Right lung (tissue), 5 donors: Measurements from ENCODE around the gene TKTL1. TPM values are rescaled to one million over a fixed set of nuclear protein-coding genes. Genes with fewer than 3 reads are reported as not detected.
"Not testable (repeated sequence)": the region's sequence is repeated elsewhere in the genome, so short reads cannot be mapped to it uniquely, and the experiment has no call there.

Experiments
- DNase-seq, 2 donors: peaks; one replicate each; pipeline ENCODE4 v3.0.0-alpha.2; 2013
- polyA plus RNA-seq, 5 donors: library from polyadenylated mRNA; unstranded; fragments of 120-200 nt; gene quantifications; one replicate each; pipeline versions ENCODE4 v1.2.1 to v1.2.3, GENCODE V29; 2013; ENCODE audit warnings: inconsistent platforms in 1 of 5, low replicate concordance in 1 of 5; ENCODE audit not compliant: insufficient read length in 5 of 5, insufficient read depth in 1 of 5

Gene TKTL1
- polyA plus RNA-seq, 5 donors, result 0.28 to 0.37 (median 0.30) TPM

DNA sequence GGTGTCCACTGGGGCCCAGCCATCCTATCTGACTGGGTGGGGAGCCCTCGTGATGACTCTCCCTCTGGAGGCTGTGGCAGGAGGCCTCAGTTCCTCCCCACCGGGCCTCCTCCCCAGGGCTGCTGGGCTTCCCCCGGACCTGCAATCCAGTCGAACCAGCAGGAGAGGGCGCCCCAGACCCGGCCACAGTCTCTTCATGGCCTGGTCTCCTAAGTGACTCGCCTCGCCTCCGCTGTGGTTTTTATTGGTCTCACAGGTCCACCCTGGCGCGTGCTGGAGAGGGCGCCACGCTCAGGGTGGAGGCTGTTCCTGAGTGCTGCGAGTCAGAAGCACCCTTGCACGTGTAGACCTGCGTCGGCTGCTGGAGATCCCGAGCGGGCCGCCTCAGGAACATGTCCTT is 48.0 kb downstream of the TKTL1 start:
- DNase-seq, result not testable (repeated sequence)

DNA sequence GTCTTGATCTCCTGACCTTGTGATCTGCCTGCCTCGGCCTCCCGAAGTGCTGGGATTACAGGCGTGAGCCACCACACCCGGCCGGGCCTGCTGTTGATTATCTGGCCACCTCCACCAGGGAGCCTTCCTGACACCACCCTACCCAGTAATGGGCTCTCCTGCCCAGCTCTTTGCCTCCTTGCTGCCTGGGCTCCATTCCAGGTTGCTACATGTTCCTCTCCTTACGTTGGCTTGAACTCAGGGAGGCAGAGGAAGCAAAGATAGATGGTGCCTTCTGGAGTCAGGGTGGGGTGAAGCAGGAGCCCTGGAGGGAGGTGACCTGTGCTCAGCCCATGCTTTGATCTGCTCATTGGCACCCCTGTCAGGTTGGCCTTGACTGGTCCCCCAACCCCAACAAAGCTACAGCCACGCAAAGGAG is 52.5 kb downstream of the TKTL1 start:
- DNase-seq, result no peak

DNA sequence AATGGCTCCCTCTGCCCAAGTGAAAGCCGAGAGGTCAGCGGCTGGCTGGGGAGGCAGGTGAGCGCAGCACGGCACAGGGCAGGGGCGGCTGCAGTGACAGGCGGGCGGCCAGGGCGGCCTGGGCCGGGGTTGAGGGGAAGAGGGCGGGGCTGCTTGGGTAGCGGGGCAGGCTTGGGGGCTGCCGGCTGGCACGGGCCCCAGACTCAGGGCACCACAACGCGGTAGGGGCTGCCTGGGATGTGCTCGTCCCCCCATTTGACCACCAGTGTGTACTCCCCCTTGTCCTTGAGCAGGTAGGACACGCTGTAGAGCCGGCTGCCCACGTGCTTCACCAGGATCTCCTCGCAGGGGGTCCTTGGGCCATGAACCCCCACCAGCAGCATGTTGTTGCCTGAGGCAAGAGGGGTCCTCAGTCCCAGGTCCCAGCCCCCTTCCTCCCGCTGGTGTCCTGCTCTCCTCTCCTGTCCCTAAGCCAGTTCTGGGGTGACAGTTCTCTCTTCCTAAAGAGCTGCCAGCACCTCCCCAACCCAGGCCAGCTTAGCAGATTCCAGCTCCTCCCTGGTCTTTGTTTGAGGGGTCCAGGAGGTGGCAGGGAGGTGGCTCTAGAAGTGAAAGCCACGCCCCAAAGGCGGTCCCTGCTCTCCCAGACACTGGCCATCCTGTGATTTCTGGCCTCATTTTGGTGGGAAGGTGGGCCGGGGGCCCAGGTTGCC is 53.2 kb downstream of the TKTL1 start:
- DNase-seq, result no peak

DNA sequence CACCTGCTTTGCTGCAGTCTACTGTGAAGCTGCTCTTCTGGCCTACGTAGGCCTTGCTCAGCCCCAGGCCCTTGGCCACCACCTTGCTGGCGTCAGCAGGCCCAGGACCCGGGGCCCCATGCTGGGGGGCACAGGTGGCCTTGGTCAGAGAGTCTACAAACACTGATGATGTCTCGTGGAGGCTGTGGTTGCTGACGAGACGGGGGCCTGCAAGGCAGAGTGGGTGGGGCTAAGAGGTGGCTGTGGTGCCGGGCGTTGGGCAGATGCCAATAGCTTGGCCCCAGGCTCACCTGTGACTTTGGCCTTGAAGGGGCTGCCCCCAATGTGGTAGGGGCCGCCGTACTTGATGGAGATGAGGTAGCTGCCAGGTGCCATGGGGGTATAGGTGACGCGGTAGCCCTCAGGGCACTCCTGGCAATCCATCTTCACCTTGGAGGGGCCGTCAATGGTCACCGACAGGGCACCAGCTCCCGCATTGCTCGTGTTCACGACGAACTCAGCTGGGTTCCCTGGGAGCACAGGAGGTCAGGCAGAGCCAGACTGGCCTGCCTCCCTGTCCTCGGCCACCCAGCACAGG is 53.9 kb downstream of the TKTL1 start:
- no peak for DNase-seq

DNA sequence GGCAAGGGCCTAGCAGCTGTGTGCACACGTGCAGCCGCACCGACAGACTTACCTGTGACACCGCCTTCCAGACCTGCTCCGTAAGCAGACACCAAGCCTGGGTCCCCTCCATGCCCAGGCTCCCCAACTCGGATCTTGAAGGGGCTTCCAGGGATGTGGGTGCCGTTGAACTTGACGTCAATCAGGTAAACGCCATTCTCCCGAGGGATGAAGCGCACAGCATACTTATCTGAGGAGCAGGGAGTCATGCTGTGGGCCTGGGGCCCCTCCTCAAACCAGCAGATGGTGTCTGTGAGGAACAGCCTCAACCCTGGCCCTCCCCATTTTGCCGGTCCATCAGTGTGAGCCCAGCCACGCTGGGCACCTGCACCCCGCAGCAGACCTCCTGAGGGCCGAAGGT is 54.4 kb downstream of the TKTL1 start:
- no peak for DNase-seq

DNA sequence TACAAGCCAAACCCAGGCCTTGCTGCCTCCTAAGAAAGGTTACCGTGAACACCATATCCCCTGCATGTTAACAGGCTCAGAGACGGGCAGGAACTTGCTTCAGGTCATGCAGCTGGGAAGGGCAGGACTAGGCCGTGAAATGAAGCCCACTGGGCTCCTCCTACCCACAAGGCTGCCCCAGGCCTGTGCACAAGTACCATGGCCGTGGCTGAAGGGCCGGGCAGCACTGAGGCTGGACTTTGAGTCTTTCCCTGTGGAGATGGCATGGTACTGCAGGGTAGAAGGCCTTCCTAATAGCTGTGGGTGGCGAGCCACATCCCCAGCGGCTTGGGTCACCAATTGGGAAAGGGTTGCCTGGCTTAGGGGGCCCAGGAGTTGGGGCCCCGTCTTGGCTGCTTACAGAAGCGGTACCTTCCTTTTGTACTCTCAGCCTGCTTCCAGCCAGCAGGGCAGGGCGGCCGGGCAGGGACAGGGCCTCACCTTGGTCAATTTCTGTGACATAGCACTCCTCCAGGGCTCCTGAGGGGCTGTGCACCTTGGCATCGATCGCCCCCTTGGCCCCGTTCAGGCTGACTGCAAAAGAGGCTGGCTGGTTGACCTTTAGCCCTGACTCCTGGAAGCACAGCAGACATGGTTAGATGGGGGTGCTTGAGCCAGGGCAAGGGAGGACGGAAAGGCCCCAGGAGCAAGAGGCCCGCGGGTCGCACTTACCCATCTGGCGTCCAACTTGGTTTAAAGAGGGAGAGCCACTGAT is 55.0 kb downstream of the TKTL1 start:
- no peak for DNase-seq

DNA sequence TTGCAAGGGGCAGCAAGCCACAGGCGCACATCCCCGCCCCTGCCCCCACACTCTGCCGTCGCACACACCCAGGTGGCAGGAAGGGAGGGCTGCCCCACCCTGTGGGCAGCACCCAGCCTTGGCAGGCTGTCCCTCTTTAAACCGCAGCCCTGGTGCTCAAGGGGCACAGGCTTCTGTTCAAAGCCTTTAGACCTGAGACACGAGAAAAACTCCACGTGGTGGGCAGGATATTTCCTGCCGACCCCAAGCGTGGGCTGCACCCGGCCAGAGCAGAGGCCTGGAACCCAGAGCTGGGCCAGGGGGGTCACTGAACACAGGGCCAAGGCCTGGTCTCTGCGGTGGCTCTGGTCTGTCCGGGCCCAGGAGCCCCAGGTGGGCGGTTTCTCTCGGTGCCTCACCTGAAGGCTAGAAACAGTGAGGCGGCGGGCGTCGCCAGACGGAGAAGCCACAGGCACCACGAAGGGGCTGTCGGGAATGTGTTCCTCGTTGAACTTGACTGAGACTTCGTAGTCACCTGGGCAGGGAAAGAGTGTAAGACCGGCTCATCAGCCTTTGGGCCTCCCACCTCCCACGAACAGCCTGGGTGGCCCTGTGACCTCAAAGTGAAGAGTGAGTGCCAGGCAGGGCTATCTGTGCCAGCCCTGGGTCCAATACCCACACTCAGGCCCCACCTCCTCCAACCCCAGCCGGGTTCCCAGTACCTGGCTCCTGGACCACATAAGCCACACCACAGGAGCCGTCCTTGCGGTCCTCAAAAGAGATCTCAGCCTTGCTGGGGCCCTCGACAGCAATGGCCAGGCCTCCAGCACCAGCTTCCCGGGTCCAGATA is 55.8 kb downstream of the TKTL1 start:
- DNase-seq, result no peak

DNA sequence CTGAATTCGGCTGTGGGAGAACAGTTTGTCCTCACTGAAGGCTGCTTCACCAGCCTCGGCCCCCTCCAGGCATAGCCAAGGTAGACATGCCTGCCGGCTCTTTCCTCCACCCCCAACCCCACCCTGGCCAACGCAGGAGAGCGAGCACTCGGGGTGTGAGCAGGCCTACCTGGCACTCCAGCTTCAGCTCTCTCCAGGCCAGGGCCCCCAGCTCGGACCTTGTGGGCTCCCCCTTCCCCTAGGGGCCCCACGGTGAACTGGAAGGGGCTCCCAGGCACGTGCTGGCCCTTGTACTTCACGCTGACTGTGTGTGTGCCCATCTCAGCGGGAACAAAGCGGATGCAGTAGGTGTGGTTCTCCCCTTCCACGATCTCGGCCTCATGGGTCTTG is 56.4 kb downstream of the TKTL1 start:
- DNase-seq, result no peak

DNA sequence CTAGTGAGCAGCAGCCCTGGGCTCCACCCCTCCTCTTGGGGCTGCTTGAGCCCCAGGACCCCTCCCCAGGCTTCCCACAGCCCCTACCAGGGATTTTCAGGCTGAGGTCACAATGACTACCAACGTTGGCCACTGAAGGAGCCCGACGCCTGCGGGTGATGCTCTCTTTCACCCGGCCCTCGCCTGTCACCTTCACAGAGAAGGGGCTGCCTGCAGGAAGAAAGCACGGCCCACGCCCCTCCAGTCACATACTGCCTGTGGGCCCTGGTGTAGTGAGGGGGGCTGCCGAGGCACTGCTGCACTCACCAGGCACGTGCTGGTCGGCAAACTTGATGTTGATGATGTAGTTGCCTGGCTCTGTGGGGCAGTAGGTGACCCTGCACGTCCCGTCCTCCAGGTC is 56.9 kb downstream of the TKTL1 start:
- no peak for DNase-seq

DNA sequence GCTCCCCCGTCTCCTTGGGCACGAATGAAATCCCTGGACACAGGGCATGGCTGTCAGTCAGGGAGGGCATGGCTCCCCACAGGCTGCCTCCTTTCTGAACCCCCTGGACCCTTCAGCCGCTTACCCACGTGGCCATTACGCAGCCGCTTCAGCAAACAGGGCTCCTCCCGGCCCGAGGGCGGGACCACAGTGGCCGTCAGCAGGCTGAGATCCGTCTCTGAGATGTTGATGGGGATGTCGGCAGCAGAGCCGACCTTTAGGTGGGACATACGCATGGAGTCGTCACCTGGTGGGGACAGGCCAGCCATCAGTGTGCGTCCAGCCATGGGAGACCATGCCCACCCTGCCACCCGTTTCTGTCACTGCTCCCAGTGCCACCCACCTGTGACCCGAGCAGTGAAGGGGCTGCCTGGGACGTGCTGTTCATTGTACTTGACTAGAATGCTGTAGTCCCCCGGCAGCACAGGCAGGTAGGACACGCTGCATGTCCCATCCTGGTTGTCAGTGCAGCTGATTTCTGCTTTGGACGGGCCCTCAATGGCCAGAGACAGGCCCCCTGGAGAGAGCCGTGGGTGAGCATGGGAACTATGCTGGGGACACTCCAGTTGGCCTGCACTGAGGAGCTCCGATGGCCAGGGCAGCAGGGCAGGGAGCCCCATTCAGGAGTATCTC is 57.7 kb downstream of the TKTL1 start:
- no peak for DNase-seq

DNA sequence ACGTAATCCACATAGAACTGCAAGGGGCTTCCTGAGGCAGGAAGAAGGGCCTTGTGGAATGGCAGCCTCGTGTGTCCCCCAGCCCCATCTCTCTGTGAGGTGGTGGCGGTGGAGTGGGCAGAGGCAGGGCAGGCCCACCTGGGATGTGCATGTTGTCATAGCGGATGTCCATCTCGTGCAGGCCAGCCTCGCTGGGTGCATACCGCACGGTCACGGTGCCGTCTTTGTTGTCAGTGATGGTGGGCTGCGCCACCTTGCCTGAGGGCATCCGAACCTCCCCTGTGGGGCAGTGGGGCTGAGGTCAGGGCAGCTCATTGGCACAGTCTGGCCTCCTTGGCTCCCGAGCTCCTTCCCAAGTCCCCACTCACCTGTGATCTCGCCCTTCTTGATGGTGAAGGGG is 58.4 kb downstream of the TKTL1 start:
- DNase-seq, result no peak

DNA sequence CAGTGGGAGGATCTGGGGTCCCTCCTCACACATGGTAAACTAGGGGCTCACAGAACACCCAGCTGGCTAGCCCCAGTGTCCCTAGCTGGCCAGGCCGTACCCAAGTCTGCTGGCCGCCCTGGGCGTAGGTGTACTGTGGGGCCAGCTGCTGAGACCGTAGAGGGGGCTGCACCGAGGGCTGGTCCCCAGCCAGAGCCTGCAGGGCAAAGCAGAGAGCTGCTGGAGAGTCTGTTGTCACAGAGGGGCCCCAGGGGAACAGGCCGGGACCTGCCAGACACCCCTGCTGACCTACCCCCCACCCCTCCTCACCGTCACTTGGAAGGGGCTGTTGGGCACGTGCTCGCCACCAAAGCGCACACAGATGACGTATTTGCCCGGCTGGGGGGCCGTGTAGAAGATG is 58.9 kb downstream of the TKTL1 start:
- no peak for DNase-seq

DNA sequence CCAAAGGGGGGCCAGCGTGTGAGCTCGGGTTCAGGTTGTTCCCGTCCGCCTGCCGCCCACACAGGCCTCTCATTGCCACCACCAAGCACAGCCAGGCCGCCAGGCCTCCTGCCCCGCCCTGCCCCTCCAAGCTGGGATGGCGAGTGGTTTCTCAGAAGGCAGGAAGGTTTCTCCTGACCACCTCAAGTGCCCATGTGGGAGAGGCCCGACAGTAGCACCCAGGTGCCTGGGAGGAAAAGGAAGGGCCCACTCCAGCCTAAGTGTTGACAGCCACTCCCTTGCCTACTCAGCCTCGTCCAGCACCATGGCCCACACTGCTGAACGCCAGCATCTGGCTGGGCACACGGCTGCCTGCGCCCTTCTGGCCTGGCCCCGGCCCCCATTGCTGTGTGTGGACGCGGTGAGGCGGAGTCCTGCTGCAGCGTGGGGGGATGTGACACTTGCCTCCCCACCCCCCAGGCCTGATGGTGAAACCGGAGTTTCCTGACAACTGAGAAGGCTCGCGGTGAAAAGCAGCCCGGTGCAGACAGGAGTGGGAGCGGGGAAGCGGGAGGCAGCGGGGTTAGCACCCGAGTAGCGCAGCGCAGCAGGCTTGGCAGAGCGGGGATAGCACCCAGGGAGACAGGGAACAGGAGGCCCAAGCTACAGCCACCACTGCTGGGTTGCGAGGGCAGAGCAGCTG is 59.6 kb downstream of the TKTL1 start:
- DNase-seq, result no peak

DNA sequence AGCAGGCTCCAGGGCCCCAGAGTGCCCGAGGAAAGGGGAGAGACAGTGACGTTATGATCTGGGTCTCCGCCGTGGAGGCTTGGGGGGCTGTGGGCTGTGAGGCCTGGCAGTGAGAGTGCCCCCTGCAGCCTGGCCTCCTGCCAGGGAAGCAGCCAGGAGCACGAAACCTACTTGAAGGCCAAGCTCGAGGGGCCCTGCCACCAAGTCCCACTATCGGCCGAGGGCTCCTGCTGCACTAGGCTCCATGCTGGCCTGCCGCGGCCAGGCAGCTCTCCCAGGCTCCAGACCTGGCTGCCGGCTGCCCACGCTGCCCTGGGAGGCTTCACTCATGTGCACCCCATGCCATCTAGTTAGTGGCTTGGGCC is 60.2 kb downstream of the TKTL1 start:
- DNase-seq, result no peak

DNA sequence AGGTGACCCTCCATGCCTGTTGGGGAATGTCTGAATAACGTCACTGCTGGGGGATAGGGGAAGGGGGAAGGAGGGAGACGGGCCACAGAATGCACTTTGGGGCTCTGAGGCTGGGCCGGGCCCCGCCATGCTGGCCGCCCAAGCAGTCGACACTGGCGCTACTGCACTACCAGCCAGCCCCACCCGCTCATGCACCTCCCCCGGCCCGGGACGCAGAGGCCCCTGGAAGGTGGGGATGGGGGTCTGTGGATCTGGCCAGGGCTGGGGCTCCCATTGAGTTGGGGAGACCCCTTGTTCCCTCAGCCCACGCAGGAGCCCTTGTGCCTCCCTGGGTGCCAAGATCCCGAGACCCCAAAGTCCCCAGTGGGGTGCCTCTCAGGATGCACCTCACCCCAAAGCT is 61.0 kb downstream of the TKTL1 start:
- no peak for DNase-seq

DNA sequence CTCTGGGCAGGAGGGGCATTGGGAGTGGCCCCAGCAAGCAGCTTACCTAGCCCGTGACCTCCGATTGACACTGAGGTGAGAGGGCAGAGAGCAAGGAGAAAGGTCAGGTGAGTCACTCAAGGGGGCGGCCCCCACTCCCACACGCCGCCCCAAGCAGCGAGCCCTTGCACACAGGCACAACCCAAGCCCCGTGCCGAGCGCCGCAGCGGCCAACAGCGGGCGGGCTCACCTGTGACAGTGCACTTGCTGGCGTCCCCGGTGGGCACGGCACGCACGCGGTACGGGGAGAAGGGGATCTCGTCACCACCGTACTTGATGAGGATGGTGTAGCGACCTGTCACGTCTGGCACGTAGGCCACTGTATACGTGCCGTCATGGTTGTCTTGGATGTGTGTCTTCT is 61.6 kb downstream of the TKTL1 start:
- no peak for DNase-seq

DNA sequence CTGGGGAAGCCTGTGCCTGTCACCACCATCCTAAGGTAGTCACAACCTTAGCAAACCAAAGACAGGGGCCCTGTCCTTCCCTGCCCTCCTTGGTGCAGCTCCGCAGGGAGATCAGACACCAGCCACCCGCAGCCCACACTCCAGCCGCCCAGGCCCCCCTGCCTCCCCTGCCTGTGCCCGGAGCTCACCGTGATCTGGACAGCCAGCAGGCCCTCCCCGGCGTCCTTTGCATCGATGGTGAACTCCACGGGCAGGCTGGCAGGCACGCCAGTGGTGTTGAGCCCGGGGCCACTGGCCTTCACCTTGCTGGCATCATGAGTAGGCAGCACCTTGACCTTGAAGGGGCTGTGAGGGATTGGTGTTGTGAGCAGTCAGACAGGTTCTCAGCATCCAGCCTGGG is 62.4 kb downstream of the TKTL1 start:
- DNase-seq, result no peak

DNA sequence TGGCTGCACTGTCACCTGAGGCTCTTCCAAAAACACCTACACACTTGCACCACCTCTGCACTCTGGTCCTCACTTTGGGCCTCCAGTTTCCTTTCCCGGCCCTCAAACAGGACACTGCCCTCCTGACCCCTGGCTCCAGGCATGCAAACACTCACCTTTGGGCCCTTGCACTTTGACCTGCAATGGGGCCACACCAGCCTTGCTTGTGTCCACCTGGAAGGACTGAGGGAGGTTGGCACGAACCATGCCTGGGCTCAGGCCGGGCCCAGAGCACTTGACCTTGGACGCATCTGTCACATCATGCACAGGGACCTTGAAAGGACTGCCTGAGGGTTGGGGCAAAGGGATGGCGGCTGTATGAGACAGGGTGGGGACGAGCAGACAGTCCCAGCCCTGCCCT is 63.2 kb downstream of the TKTL1 start:
- no peak for DNase-seq

DNA sequence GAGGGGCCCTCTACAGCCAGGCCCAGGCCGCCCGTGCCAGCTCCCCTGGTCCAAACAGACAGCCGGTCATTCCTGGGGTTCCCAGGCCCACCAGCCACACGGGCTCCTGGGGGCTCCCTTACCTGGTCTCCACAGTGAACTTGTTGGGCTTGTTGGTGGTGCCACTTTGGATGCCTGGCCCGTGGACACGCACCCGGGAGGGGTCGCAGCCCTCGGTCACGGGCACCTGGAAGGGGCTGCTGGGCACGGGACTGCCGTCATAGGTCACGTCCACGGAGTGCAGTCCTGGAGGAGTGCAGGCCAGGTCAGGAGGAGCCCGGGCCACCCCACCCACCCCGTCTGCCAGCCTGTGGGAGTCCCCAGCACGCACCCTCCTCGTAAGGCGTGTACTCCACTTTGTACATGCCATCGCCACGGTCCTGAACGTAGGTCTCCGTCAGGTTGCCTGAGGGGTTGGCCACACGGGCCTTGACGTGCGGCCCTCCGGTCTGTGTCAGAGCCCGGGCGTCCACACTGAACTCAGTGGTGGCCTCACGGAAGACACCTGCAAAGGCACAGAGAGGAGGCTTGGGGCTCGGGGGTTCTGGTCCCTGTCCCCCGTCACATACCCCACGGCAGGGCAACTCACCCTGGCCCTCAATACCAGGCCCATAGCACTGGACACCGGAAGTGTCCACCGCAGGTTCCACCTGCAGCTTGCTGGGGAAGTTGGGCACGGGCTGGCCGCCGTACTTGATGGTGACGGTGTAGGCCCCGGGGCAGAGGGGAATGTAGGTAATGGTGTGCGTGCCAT is 64.0 kb downstream of the TKTL1 start:
- DNase-seq, result no peak

DNA sequence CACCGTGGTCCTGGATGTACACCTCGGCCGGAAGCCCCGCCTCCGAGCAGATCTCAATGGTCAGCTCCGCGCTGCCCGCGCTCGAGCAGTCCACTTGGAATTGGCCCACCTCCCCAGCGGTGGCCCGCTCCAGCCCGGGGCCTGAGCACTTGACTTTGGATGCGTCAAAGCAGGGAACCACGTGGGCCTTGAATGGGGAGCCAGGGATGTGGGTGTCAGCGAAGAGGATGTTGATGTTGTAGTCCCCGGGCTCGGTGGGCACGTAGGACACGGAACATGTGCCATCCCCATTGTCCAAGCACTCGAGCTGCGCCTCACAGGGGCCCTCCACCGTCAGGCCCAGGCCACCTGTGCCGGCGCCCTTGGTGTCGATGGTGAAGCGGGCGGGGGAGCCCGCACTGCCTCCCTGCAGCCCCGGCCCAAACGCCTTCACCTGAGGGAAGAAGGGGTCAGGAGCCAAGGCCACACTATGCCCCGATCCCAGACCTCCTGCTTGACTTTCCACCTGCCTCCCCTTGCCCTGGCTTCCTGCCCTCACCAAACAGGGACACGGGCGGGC is 64.6 kb downstream of the TKTL1 start:
- DNase-seq, result no peak
